ENCODE measurements around the gene EEA1.

The EEA1 gene

GRCh38 chr12:92933606-92934005, 4.5 kb upstream of the EEA1 start:
- DNase-seq, result no peak

- no peak for DNase-seq
Observed at GRCh38 chr12:92930421-92930820, 1.3 kb upstream of the EEA1 start.

- no peak for DNase-seq
Observed at GRCh38 chr12:92929983-92930382, 888 bp upstream of the EEA1 start.

GRCh38 chr12:92928421-92928961, 604 bp downstream of the EEA1 start:
- peak; percentile 67 for DNase-seq

GRCh38 chr12:92927436-92928281, 1.4 kb downstream of the EEA1 start:
- no peak for DNase-seq

- DNase-seq, result peak; percentile 48
Observed at GRCh38 chr12:92927055-92927435, 2.0 kb downstream of the EEA1 start.

- no peak for DNase-seq
Observed at GRCh38 chr12:92926549-92926948, 2.5 kb downstream of the EEA1 start.

GRCh38 chr12:92921877-92922276, 7.2 kb downstream of the EEA1 start:
- DNase-seq, result no peak

- no peak for DNase-seq
Observed at GRCh38 chr12:92915365-92915764, 13.7 kb downstream of the EEA1 start.

GRCh38 chr12:92914170-92914569, 14.9 kb downstream of the EEA1 start:
- DNase-seq, result no peak

GRCh38 chr12:92912672-92913071, 16.4 kb downstream of the EEA1 start:
- DNase-seq, result no peak

- DNase-seq, result no peak
Observed at GRCh38 chr12:92912052-92912451, 17.0 kb downstream of the EEA1 start.

- no peak for DNase-seq
Observed at GRCh38 chr12:92911339-92911738, 17.8 kb downstream of the EEA1 start.

- DNase-seq, result no peak
Observed at GRCh38 chr12:92908108-92908507, 21.0 kb downstream of the EEA1 start.

- no peak for DNase-seq
Observed at GRCh38 chr12:92905811-92906554, 23.1 kb downstream of the EEA1 start.

GRCh38 chr12:92905258-92905810, 23.8 kb downstream of the EEA1 start:
- DNase-seq, result no peak

GRCh38 chr12:92900941-92901340, 28.2 kb downstream of the EEA1 start:
- DNase-seq, result no peak

- DNase-seq, result no peak
Observed at GRCh38 chr12:92899386-92900001, 29.6 kb downstream of the EEA1 start.

GRCh38 chr12:92898755-92899154, 30.3 kb downstream of the EEA1 start:
- no peak for DNase-seq

GRCh38 chr12:92897844-92898243, 31.3 kb downstream of the EEA1 start:
- no peak for DNase-seq

GRCh38 chr12:92890601-92891106, 38.4 kb downstream of the EEA1 start:
- DNase-seq, result no peak

GRCh38 chr12:92886131-92886530, 43.0 kb downstream of the EEA1 start:
- DNase-seq, result no peak

Measured in activated CD8-positive, alpha-beta memory T cell treated with anti-CD3 and anti-CD28 coated beads, Interleukin-2, amount 50 U/mL, for 4 hours (primary cell).